ENCODE data around the gene ELMO1. TPM values are rescaled to one million over a fixed set of nuclear protein-coding genes. Genes with fewer than 3 reads are reported as not detected.
A peak's percentile ranks its signal among the peaks of the same experiment; 100 is the strongest.

ELMO1 gene
- total and polyA plus RNA-seq, 4 donors: 6.7 to 51.5 (median 14.8) TPM

DNA sequence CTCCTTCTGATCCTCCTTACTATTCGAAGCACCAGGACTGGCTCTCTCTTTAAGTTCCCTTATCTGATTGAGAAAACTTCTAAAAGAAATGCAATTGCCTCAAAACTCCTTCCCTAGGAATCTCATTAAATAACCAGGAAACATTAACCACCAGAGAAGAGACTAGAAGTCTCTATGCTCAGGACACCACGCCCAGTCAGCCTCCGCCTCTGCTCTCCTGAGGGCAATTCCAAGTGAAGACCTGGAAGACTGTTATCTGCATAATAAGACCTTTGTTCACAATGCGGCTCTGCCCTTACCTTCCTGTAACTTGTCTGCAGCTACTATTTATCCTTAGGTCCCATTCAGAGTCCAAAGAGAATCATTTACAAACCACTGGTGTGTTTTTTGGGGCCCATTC is 78.8 kb downstream of the ELMO1 start:
- no peak overlapping the region for H3K9ac ChIP-seq (ENCODE audit: low read depth in 1 of 2, low read length in 2 of 2)
- no peak for DNase-seq (ENCODE audit: low spot score)
- no peak for TF ChIP-seq FOXA1 (IDR thresholded peaks at IDR 0.05)
- no peak for TF ChIP-seq RAD21 (IDR thresholded peaks at IDR 0.05)
- TF ChIP-seq, protein P1, sequence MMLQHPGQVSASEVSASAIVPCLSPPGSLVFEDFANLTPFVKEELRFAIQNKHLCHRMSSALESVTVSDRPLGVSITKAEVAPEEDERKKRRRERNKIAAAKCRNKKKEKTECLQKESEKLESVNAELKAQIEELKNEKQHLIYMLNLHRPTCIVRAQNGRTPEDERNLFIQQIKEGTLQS (IDR thresholded peaks at IDR 0.05): no peak
- TF ChIP-seq SP1 (IDR thresholded peaks at IDR 0.05): no peak
- TF ChIP-seq, protein P2, sequence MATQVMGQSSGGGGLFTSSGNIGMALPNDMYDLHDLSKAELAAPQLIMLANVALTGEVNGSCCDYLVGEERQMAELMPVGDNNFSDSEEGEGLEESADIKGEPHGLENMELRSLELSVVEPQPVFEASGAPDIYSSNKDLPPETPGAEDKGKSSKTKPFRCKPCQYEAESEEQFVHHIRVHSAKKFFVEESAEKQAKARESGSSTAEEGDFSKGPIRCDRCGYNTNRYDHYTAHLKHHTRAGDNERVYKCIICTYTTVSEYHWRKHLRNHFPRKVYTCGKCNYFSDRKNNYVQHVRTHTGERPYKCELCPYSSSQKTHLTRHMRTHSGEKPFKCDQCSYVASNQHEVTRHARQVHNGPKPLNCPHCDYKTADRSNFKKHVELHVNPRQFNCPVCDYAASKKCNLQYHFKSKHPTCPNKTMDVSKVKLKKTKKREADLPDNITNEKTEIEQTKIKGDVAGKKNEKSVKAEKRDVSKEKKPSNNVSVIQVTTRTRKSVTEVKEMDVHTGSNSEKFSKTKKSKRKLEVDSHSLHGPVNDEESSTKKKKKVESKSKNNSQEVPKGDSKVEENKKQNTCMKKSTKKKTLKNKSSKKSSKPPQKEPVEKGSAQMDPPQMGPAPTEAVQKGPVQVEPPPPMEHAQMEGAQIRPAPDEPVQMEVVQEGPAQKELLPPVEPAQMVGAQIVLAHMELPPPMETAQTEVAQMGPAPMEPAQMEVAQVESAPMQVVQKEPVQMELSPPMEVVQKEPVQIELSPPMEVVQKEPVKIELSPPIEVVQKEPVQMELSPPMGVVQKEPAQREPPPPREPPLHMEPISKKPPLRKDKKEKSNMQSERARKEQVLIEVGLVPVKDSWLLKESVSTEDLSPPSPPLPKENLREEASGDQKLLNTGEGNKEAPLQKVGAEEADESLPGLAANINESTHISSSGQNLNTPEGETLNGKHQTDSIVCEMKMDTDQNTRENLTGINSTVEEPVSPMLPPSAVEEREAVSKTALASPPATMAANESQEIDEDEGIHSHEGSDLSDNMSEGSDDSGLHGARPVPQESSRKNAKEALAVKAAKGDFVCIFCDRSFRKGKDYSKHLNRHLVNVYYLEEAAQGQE (IDR thresholded peaks at IDR 0.05): no peak
- no peak for TF ChIP-seq HNF4A (conservative IDR thresholded peaks at IDR 0.05)
- TF ChIP-seq EGR1 (IDR thresholded peaks at IDR 0.05; ENCODE audit: low read depth in 2 of 2): no peak
- no peak for TF ChIP-seq YY1 (IDR thresholded peaks at IDR 0.05)
- H3K27ac ChIP-seq (ENCODE audit: low read depth in 1 of 2, low read length in 2 of 2): no peak overlapping the region
- H3K36me3 ChIP-seq (ENCODE audit: control insufficient read depth in 4 of 4, insufficient read depth in 3 of 4, low read depth in 1 of 4, low read length in 3 of 4): no peaks in the 10 kb centered on the region
- no peaks in the 10 kb centered on the region for H3K27me3 ChIP-seq (ENCODE audit: control insufficient read depth in 4 of 4, insufficient read depth in 4 of 4, low read length in 3 of 4)
- WGBS: 78% methylated on average over 4 of the region's 4 CpGs
- no peak overlapping the region for H3K4me3 ChIP-seq (ENCODE audit: low read depth in 1 of 3, low read length in 3 of 3)
- H3K9me3 ChIP-seq (ENCODE audit: control insufficient read depth in 4 of 4, low read length in 3 of 4): no peaks in the 10 kb centered on the region
- H3K4me1 ChIP-seq (ENCODE audit: control insufficient read depth in 4 of 4, insufficient read depth in 4 of 4, low read length in 3 of 4): peaks cover 0 to 23% (median 12%) of the 10 kb centered on the region in 4 donors

GRCh38 chr7:37368540-37368939 is 80.1 kb downstream of the ELMO1 start:
- DNase-seq (ENCODE audit: low spot score): no peak
- no peaks in the 10 kb centered on the region for H3K9me3 ChIP-seq (ENCODE audit: control insufficient read depth in 4 of 4, low read length in 3 of 4)
- H3K4me3 ChIP-seq (ENCODE audit: low read depth in 1 of 3, low read length in 3 of 3): no peak overlapping the region
- 48% methylated on average over 1 of the region's 1 CpG for WGBS
- H3K4me1 ChIP-seq (ENCODE audit: control insufficient read depth in 4 of 4, insufficient read depth in 4 of 4, low read length in 3 of 4): peaks cover 0 to 23% (median 12%) of the 10 kb centered on the region in 4 donors
- no peaks in the 10 kb centered on the region for H3K36me3 ChIP-seq (ENCODE audit: control insufficient read depth in 4 of 4, insufficient read depth in 3 of 4, low read depth in 1 of 4, low read length in 3 of 4)
- no peaks in the 10 kb centered on the region for H3K27me3 ChIP-seq (ENCODE audit: control insufficient read depth in 4 of 4, insufficient read depth in 4 of 4, low read length in 3 of 4)
- TF ChIP-seq EGR1 (IDR thresholded peaks at IDR 0.05; ENCODE audit: low read depth in 2 of 2) (no peak), HNF4A (conservative IDR thresholded peaks at IDR 0.05) (peak; percentile 65 to 72), SP1 (IDR thresholded peaks at IDR 0.05) (peak; percentile 14), RAD21 (IDR thresholded peaks at IDR 0.05) (peak; percentile 5 to 26), RXRA (IDR thresholded peaks at IDR 0.05) (peak; percentile 54 to 60)
- no peak overlapping the region for H3K9ac ChIP-seq (ENCODE audit: low read depth in 1 of 2, low read length in 2 of 2)
- no peak overlapping the region for H3K27ac ChIP-seq (ENCODE audit: low read depth in 1 of 2, low read length in 2 of 2)

GRCh38 chr7:37367010-37367409 is 81.7 kb downstream of the ELMO1 start:
- H3K27ac ChIP-seq (ENCODE audit: low read depth in 1 of 2, low read length in 2 of 2): no peak overlapping the region
- no peak overlapping the region for H3K9ac ChIP-seq (ENCODE audit: low read depth in 1 of 2, low read length in 2 of 2)
- H3K4me3 ChIP-seq (ENCODE audit: low read depth in 1 of 3, low read length in 3 of 3): no peak overlapping the region
- H3K9me3 ChIP-seq (ENCODE audit: control insufficient read depth in 4 of 4, low read length in 3 of 4): no peaks in the 10 kb centered on the region
- peaks cover 0 to 23% (median 12%) of the 10 kb centered on the region in 4 donors for H3K4me1 ChIP-seq (ENCODE audit: control insufficient read depth in 4 of 4, insufficient read depth in 4 of 4, low read length in 3 of 4)
- H3K36me3 ChIP-seq (ENCODE audit: control insufficient read depth in 4 of 4, insufficient read depth in 3 of 4, low read depth in 1 of 4, low read length in 3 of 4): no peaks in the 10 kb centered on the region
- no peak for DNase-seq (ENCODE audit: low spot score)
- no peaks in the 10 kb centered on the region for H3K27me3 ChIP-seq (ENCODE audit: control insufficient read depth in 4 of 4, insufficient read depth in 4 of 4, low read length in 3 of 4)
- WGBS: 57% methylated on average over 3 of the region's 3 CpGs
- TF ChIP-seq, protein P3, sequence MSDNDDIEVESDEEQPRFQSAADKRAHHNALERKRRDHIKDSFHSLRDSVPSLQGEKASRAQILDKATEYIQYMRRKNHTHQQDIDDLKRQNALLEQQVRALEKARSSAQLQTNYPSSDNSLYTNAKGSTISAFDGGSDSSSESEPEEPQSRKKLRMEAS (IDR thresholded peaks at IDR 0.05): no peak
- TF ChIP-seq HNF4G (IDR thresholded peaks at IDR 0.05) (peak; percentile 57), EGR1 (IDR thresholded peaks at IDR 0.05; ENCODE audit: low read depth in 2 of 2) (no peak), NR2F2 (IDR thresholded peaks at IDR 0.05) (no peak), TAF1 (conservative IDR thresholded peaks at IDR 0.05) (no peak), SP1 (IDR thresholded peaks at IDR 0.05) (peak; percentile 56), RXRA (IDR thresholded peaks at IDR 0.05) (peak; percentile 34 to 52), HNF4A (conservative IDR thresholded peaks at IDR 0.05) (peak; percentile 89 to 90), FOXA2 (IDR thresholded peaks at IDR 0.05) (no peak), JUND (IDR thresholded peaks at IDR 0.05) (no peak), GABPA (IDR thresholded peaks at IDR 0.05 in 1 of 2, conservative IDR thresholded peaks at IDR 0.05 in 1 of 2) (no peak), FOXA1 (IDR thresholded peaks at IDR 0.05) (no peak), RAD21 (IDR thresholded peaks at IDR 0.05) (no peak), YY1 (IDR thresholded peaks at IDR 0.05) (no peak)
- TF ChIP-seq, protein P4, sequence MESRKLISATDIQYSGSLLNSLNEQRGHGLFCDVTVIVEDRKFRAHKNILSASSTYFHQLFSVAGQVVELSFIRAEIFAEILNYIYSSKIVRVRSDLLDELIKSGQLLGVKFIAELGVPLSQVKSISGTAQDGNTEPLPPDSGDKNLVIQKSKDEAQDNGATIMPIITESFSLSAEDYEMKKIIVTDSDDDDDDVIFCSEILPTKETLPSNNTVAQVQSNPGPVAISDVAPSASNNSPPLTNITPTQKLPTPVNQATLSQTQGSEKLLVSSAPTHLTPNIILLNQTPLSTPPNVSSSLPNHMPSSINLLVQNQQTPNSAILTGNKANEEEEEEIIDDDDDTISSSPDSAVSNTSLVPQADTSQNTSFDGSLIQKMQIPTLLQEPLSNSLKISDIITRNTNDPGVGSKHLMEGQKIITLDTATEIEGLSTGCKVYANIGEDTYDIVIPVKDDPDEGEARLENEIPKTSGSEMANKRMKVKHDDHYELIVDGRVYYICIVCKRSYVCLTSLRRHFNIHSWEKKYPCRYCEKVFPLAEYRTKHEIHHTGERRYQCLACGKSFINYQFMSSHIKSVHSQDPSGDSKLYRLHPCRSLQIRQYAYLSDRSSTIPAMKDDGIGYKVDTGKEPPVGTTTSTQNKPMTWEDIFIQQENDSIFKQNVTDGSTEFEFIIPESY (IDR thresholded peaks at IDR 0.05): no peak
- TF ChIP-seq, protein P5, sequence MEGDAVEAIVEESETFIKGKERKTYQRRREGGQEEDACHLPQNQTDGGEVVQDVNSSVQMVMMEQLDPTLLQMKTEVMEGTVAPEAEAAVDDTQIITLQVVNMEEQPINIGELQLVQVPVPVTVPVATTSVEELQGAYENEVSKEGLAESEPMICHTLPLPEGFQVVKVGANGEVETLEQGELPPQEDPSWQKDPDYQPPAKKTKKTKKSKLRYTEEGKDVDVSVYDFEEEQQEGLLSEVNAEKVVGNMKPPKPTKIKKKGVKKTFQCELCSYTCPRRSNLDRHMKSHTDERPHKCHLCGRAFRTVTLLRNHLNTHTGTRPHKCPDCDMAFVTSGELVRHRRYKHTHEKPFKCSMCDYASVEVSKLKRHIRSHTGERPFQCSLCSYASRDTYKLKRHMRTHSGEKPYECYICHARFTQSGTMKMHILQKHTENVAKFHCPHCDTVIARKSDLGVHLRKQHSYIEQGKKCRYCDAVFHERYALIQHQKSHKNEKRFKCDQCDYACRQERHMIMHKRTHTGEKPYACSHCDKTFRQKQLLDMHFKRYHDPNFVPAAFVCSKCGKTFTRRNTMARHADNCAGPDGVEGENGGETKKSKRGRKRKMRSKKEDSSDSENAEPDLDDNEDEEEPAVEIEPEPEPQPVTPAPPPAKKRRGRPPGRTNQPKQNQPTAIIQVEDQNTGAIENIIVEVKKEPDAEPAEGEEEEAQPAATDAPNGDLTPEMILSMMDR (IDR thresholded peaks at IDR 0.05; ENCODE audit: low read depth, low read length, missing input control): no peak
- TF ChIP-seq, protein P1 (IDR thresholded peaks at IDR 0.05): no peak

Measured in liver (tissue), 9 donors.